Cerebellar cortex (tissue), 1 donor: ENCODE measurements around the gene TRIM41.
A peak's percentile ranks its signal among the peaks of the same experiment; 100 is the strongest.
"Not testable (repeated sequence)": the region's sequence is repeated elsewhere in the genome, so short reads cannot be mapped to it uniquely, and the experiment has no call there.

Experiments
- DNase-seq: peaks from one replicate; pipeline ENCODE4 v3.0.0-alpha.2; 2015; ENCODE audit warnings: low spot score

Gene TRIM41

GRCh38 chr5:181192337-181193046 is 30.6 kb upstream of the TRIM41 start:
- DNase-seq, result no peak

- no peak for DNase-seq
Measured at GRCh38 chr5:181193656-181194055, 29.4 kb upstream of the TRIM41 start.

GRCh38 chr5:181194489-181195248 is 28.4 kb upstream of the TRIM41 start:
- DNase-seq, result no peak

- DNase-seq, result no peak
Measured at GRCh38 chr5:181195249-181195761, 27.8 kb upstream of the TRIM41 start.

- no peak for DNase-seq
Measured at GRCh38 chr5:181197326-181197951, 25.6 kb upstream of the TRIM41 start.

GRCh38 chr5:181198106-181198685 is 24.9 kb upstream of the TRIM41 start:
- no peak for DNase-seq

GRCh38 chr5:181198905-181199519 is 24.1 kb upstream of the TRIM41 start:
- no peak for DNase-seq

- DNase-seq, result no peak
Measured at GRCh38 chr5:181199881-181200638, 23.0 kb upstream of the TRIM41 start.

- DNase-seq, result no peak
Measured at GRCh38 chr5:181200816-181201215, 22.3 kb upstream of the TRIM41 start.

GRCh38 chr5:181203093-181203711 is 19.9 kb upstream of the TRIM41 start:
- no peak for DNase-seq

- no peak for DNase-seq
Measured at GRCh38 chr5:181203777-181204112, 19.3 kb upstream of the TRIM41 start.

GRCh38 chr5:181204113-181204825 is 18.8 kb upstream of the TRIM41 start:
- DNase-seq, result no peak

- no peak for DNase-seq
Measured at GRCh38 chr5:181204826-181205760, 18.0 kb upstream of the TRIM41 start, which contains the start of gene TRIM7. Gene TRIM7 (minus strand): TSS chr5:181205196. CDS start chr5:181205110, 86 bp downstream.

- DNase-seq, result peak; percentile 43
Measured at GRCh38 chr5:181205761-181206649, 17.1 kb upstream of the TRIM41 start.

- DNase-seq, result peak; percentile 91
Measured at GRCh38 chr5:181207214-181207959, 15.7 kb upstream of the TRIM41 start.

GRCh38 chr5:181207960-181208253 is 15.2 kb upstream of the TRIM41 start:
- DNase-seq, result no peak

GRCh38 chr5:181209006-181209405 is 14.1 kb upstream of the TRIM41 start:
- DNase-seq, result not testable (repeated sequence)
